GM12878 (cell line): ENCODE results near the gene ETDC. TPM values are rescaled to one million over a fixed set of nuclear protein-coding genes. Genes with fewer than 3 reads are reported as not detected.

ENCODE experiments used
- ATAC-seq: fragments of 200-7000 bp; cut with Tn5 transposase; 3 replicates; pipeline ENCODE4 v1.9.1; 2020; ENCODE audit warnings: mild to moderate bottlenecking, moderate library complexity
- BruUV-seq: library from RNA; stranded (reverse); fragments of 400-500 nt; replicated peaks from 2 replicates; lab custom pipeline; 2021; lab: Mats Ljungman, UMichigan
- CTCF ChIA-PET: fragments of 300-600 bp; sonication (Branson Sonifier 250); formaldehyde crosslinking; extraction: SDS; loops from one replicate; lab custom pipeline; 2021; ENCODE audit warnings: inconsistent platforms; lab: Yijun Ruan, JAX
- POLR2A ChIA-PET: fragments of 350-600 bp; formaldehyde crosslinking; extraction: SDS; loops from one replicate; lab custom pipeline; 2021; ENCODE audit warnings: inconsistent platforms; lab: Charles Lee
- RAD21 ChIA-PET: fragments of 300-600 bp; sonication (Branson Sonifier 250); formaldehyde crosslinking; loops from one replicate; lab custom pipeline; 2023; ENCODE audit warnings: antibody characterized with exemption; ENCODE audit not compliant: unreplicated experiment; lab: Charles Lee
- SMC1A ChIA-PET: fragments of 300-600 bp; sonication (Branson Sonifier 250); formaldehyde crosslinking; loops from one replicate; lab custom pipeline; 2023; ENCODE audit not compliant: unreplicated experiment, uncharacterized antibody; lab: Charles Lee
- DNase-seq: peaks from one replicate; pipeline ENCODE4 v3.0.0-alpha.2; 2011; ENCODE audit warnings: low read depth, low spot score
- FAIRE-seq: peaks from 3 replicates; lab custom pipeline; 2011; peaks lifted over from hg19 to GRCh38; lab: Jason Lieb, UNC
- H2AFZ ChIP-seq: 2 replicates; pipeline ENCODE4 v1.6.0; 2011; ENCODE audit warnings: low read depth, low read length, control low read depth; ENCODE audit not compliant: control insufficient read depth
- H3K27ac ChIP-seq: 2 replicates; pipeline ENCODE4 v1.5.1; 2011; ENCODE audit warnings: control low read depth; ENCODE audit not compliant: control insufficient read depth, insufficient read depth
- H3K27me3 ChIP-seq, 2 experiments: replicated peaks in 1 of 2; 2 replicates each; pipeline versions ENCODE4 v1.6.0 to v1.6.1; 2011; ENCODE audit warnings: low read length in 1 of 2; ENCODE audit not compliant: control insufficient read depth in 2 of 2, insufficient read depth in 2 of 2
- H3K36me3 ChIP-seq, 2 experiments: 2 replicates each; pipeline ENCODE4 v1.5.1; 2011; ENCODE audit warnings: low read length in 1 of 2; ENCODE audit not compliant: control insufficient read depth in 2 of 2, insufficient read depth in 2 of 2
- H3K4me1 ChIP-seq: 2 replicates; pipeline ENCODE4 v1.6.1; 2011; ENCODE audit warnings: mild to moderate bottlenecking, low read length, moderate library complexity, mixed read lengths; ENCODE audit not compliant: control insufficient read depth, insufficient read depth
- H3K4me2 ChIP-seq: 2 replicates; pipeline ENCODE4 v1.6.0; 2011; ENCODE audit warnings: control low read depth; ENCODE audit not compliant: control insufficient read depth, insufficient read depth
- H3K4me3 ChIP-seq: fragments of 200-600 bp; sonication (generic); 2 replicates; pipeline ENCODE4 v1.5.1; 2016
- H3K79me2 ChIP-seq: 2 replicates; pipeline ENCODE4 v1.6.0; 2011; ENCODE audit warnings: low read length; ENCODE audit not compliant: control insufficient read depth, insufficient read depth
- H3K9ac ChIP-seq: 2 replicates; pipeline ENCODE4 v1.8.0; 2011; ENCODE audit warnings: low read length, control low read depth, mixed read lengths; ENCODE audit not compliant: control insufficient read depth, insufficient read depth
- H3K9me3 ChIP-seq: replicated peaks from 3 replicates; pipeline ENCODE4 v1.5.1; 2011; ENCODE audit warnings: mild to moderate bottlenecking, low read length; ENCODE audit not compliant: control insufficient read depth, insufficient read depth
- H4K20me1 ChIP-seq: 2 replicates; pipeline ENCODE4 v1.6.0; 2011; ENCODE audit not compliant: control insufficient read depth, insufficient read depth
- CHD4 ChIP-seq: fragments of 200-600 bp; sonication (generic); IDR thresholded peaks from 2 replicates; pipeline ENCODE4 v1.6.1; 2016; ENCODE audit warnings: mild to moderate bottlenecking
- FOXM1 ChIP-seq: IDR thresholded peaks from 2 replicates; pipeline ENCODE4 v1.6.1; 2012; ENCODE audit warnings: low read depth, mild to moderate bottlenecking, inconsistent platforms, low read length, moderate library complexity
- IKZF1 ChIP-seq: fragments of 450-650 bp; conservative IDR thresholded peaks from 2 replicates; pipeline ENCODE4 v1.6.1; 2017; ENCODE audit warnings: antibody characterized with exemption, mild to moderate bottlenecking
- WGBS: methylation state at CpG from one replicate; pipeline ENCODE4 v1.1.6; 2016; ENCODE audit warnings: low lambda C conversion rate; ENCODE audit not compliant: insufficient replicate concordance, insufficient coverage; ENCODE audit errors: missing lambda C conversion rate; 5-methylcytosine and 5-hydroxymethylcytosine counted together
- in situ Hi-C: fragments of 300-500 bp; cut with MboI; formaldehyde crosslinking; loops from 9 replicates; pipeline ENCODE4 v1.14.3; 2018; ENCODE audit warnings: mixed read lengths
- intact Hi-C: fragments of 100-400 bp; cut with micrococcal nuclease; formaldehyde crosslinking; loops from one replicate; pipeline ENCODE4 v1.14.2; 2022; ENCODE audit not compliant: unreplicated experiment
- polyA plus RNA-seq, 11 experiments: library from polyadenylated mRNA; depleted of rRNA in 4 of 11; unstranded in 6 of 11; stranded (reverse) in 5 of 11; fragments of >200 nt; fragmentation: Nextera tagmentation in 4 of 11; fragmentation: Illumina TruSeq in 1 of 11; extraction: Ambion mirVana in 4 of 11; extraction: Trizol in 1 of 11; gene quantifications; 1 replicate in 1 of 11; 2 replicates in 10 of 11; pipeline versions ENCODE4 v1.2.1 to v1.2.3, GENCODE V29; 2011 to 2016; ENCODE audit warnings: inconsistent platforms in 2 of 11, missing spikeins in 2 of 11, low read depth in 1 of 11
- total RNA-seq, 4 experiments: library from RNA; depleted of rRNA in 3 of 4; stranded (reverse); fragments of >200 nt in 3 of 4; fragmentation: Illumina TruSeq in 1 of 4; extraction: Trizol in 1 of 4; gene quantifications; 2 replicates each; pipeline versions ENCODE4 v1.2.1 to v1.2.3, GENCODE V29; 2013 to 2021
- TF ChIP-seq, protein P1 (sequence below): fragments of 450-650 bp; IDR thresholded peaks from 2 replicates; pipeline ENCODE4 v1.6.1; 2016; ENCODE audit warnings: mild to moderate bottlenecking, moderate library complexity, borderline replicate concordance
- TF ChIP-seq, protein P2 (sequence below), 3 experiments: IDR thresholded peaks in 2 of 3; conservative IDR thresholded peaks in 1 of 3; 2 replicates each; pipeline ENCODE4 v1.5.1; 2011; ENCODE audit warnings: low read depth in 3 of 3, low read length in 3 of 3, mild to moderate bottlenecking in 3 of 3, control low read depth in 2 of 3, moderate library complexity in 2 of 3, inconsistent platforms in 1 of 3, mixed read lengths in 1 of 3; ENCODE audit not compliant: control insufficient read depth in 2 of 3, insufficient read depth in 1 of 3; ENCODE audit errors: extremely low read depth in 1 of 3

ETDC gene
- total and polyA plus RNA-seq, 10 of the 15 experiments (the other 5 are each of a cell fraction or from before 2014, with no cell fraction given): not detected

DNA sequence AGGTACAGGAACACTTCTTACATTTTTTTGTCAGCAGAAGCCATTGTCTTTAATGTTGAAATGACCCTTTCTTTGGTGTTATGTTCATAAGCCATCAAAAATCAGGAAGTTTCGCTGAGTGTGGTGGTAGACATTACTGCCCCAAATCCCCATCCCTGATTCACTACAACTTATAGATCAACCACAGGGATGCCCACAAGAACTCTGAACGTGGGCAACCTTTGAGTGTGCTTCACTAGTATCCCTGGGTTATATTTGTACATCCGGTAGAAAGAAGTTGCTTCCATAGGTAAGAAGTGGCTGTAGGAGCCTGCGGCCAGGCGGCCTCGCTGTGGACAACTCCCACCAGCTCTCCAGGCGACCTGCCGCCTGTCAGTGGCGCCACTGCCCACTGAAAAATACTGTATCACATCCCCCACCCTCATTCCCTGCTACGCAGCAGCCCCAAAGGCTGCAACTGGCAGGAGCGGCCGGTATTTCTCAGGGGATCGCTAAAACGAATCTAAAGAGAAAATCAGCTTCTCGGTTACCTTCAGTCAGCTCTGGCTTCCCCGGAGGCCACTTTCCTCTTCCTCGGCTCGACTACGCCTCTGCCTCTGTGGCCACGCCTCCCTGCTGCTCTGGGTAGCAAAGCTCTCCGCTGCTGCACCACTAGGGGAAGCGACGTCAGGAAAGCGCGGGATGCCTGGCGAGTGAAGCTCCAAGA lies 13.9 kb upstream of the ETDC start:
- POLR2A ChIA-PET: interaction anchor here (1.0 to 1.3 kb wide), 2 partner anchors 78 to 114 kb away, joined by 4 read pairs; no protein-coding TSS in a partner anchor
- H3K4me1 ChIP-seq: no peaks in the 10 kb centered on the region
- intact Hi-C loops: no loop called here
- no peak overlapping the region; the same call in 1 of the 2 replicates for H3K27ac ChIP-seq
- DNase-seq (peak; percentile 9), FAIRE-seq (no peak), ATAC-seq (peak; percentile 100)
- RAD21 ChIA-PET: interaction anchor here (1.0 to 2.0 kb wide), 2 partner anchors 19 to 44 kb away, joined by 4 to 8 read pairs; no protein-coding TSS in a partner anchor
- no peaks in the 10 kb centered on the region for H4K20me1 ChIP-seq
- H3K4me3 ChIP-seq: peak overlapping the region; percentile 54
- no peak overlapping the region; the same call in 1 of the 2 replicates for H3K9ac ChIP-seq
- H3K27me3 ChIP-seq: no peaks in the 10 kb centered on the region
- 24% methylated on average over 26 of the region's 26 CpGs for WGBS
- H3K36me3 ChIP-seq: no peaks in the 10 kb centered on the region
- peak overlapping the region; percentile 67 for H2AFZ ChIP-seq
- TSS peak; percentile 23 for BruUV-seq
- peak overlapping the region; percentile 40 for H3K4me2 ChIP-seq
- CTCF ChIA-PET: interaction anchor here (0.7 to 3.0 kb wide), 12 partner anchors 8 to 187 kb away, joined by 3 to 11 read pairs (median 4); no protein-coding TSS in a partner anchor
- TF ChIP-seq, protein P1, sequence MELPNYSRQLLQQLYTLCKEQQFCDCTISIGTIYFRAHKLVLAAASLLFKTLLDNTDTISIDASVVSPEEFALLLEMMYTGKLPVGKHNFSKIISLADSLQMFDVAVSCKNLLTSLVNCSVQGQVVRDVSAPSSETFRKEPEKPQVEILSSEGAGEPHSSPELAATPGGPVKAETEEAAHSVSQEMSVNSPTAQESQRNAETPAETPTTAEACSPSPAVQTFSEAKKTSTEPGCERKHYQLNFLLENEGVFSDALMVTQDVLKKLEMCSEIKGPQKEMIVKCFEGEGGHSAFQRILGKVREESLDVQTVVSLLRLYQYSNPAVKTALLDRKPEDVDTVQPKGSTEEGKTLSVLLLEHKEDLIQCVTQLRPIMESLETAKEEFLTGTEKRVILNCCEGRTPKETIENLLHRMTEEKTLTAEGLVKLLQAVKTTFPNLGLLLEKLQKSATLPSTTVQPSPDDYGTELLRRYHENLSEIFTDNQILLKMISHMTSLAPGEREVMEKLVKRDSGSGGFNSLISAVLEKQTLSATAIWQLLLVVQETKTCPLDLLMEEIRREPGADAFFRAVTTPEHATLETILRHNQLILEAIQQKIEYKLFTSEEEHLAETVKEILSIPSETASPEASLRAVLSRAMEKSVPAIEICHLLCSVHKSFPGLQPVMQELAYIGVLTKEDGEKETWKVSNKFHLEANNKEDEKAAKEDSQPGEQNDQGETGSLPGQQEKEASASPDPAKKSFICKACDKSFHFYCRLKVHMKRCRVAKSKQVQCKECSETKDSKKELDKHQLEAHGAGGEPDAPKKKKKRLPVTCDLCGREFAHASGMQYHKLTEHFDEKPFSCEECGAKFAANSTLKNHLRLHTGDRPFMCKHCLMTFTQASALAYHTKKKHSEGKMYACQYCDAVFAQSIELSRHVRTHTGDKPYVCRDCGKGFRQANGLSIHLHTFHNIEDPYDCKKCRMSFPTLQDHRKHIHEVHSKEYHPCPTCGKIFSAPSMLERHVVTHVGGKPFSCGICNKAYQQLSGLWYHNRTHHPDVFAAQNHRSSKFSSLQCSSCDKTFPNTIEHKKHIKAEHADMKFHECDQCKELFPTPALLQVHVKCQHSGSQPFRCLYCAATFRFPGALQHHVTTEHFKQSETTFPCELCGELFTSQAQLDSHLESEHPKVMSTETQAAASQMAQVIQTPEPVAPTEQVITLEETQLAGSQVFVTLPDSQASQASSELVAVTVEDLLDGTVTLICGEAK: no peak
- peak; percentile 53; the same call in 1 of the 2 replicates for TF ChIP-seq IKZF1
- TF ChIP-seq CHD4: no peak
- no peak for TF ChIP-seq FOXM1
- TF ChIP-seq, protein P2, sequence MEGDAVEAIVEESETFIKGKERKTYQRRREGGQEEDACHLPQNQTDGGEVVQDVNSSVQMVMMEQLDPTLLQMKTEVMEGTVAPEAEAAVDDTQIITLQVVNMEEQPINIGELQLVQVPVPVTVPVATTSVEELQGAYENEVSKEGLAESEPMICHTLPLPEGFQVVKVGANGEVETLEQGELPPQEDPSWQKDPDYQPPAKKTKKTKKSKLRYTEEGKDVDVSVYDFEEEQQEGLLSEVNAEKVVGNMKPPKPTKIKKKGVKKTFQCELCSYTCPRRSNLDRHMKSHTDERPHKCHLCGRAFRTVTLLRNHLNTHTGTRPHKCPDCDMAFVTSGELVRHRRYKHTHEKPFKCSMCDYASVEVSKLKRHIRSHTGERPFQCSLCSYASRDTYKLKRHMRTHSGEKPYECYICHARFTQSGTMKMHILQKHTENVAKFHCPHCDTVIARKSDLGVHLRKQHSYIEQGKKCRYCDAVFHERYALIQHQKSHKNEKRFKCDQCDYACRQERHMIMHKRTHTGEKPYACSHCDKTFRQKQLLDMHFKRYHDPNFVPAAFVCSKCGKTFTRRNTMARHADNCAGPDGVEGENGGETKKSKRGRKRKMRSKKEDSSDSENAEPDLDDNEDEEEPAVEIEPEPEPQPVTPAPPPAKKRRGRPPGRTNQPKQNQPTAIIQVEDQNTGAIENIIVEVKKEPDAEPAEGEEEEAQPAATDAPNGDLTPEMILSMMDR (IDR thresholded peaks at IDR 0.05 in 2 of 3, conservative IDR thresholded peaks at IDR 0.05 in 1 of 3; ENCODE audit: control insufficient read depth in 2 of 3, extremely low read depth in 1 of 3, insufficient read depth in 1 of 3, low read depth in 3 of 3, low read length in 3 of 3): peak; percentile 8 to 31 (median 24); a peak in 2 of 6 replicates
- TF ChIP-seq, all 136 proteins: peak for 2
- in situ Hi-C loops: no loop called here
- H3K79me2 ChIP-seq: no peaks in the 10 kb centered on the region
- SMC1A ChIA-PET: interaction anchor here (0.7 to 2.4 kb wide), 2 partner anchors 45 to 185 kb away, joined by 3 to 7 read pairs; no protein-coding TSS in a partner anchor
- H3K9me3 ChIP-seq: no peaks in the 10 kb centered on the region
